HL-60 (cell line): ENCODE data around the gene ACOX2.

Source experiments
- POLR2AphosphoS5 ChIP-seq: IDR thresholded peaks from 2 replicates; pipeline ENCODE4 v1.6.1; 2012; ENCODE audit warnings: low read depth
- TF ChIP-seq, protein P1 (sequence below): IDR thresholded peaks from one replicate; pipeline ENCODE4 v1.5.1; 2011; ENCODE audit warnings: low read length, control low read depth, inconsistent platforms; ENCODE audit not compliant: insufficient read depth
- TF ChIP-seq, protein P2 (sequence below): IDR thresholded peaks from 2 replicates; pipeline ENCODE4 v1.6.1; 2012; ENCODE audit warnings: low read depth; ENCODE audit not compliant: insufficient replicate concordance

DNA sequence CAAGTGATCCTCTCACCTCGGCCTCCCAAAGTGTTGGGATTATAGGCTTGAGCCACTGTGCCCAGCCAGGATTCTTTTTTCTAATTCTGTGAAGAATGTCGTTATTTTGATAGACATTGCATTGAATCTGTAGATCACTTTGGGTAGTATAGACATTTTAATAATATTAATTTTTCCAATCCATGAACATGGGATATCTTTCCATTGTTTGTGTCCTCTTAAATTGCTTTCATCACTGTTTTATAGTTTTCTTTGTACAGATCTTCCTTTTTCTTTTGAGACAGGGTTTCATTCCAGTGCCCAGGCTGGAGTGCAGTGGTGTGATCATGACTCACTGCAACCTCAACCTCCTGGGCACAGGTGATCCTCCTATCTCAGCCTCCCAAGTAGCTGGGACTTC lies 56.7 kb downstream of the ACOX2 start:
- TF ChIP-seq, protein P1, sequence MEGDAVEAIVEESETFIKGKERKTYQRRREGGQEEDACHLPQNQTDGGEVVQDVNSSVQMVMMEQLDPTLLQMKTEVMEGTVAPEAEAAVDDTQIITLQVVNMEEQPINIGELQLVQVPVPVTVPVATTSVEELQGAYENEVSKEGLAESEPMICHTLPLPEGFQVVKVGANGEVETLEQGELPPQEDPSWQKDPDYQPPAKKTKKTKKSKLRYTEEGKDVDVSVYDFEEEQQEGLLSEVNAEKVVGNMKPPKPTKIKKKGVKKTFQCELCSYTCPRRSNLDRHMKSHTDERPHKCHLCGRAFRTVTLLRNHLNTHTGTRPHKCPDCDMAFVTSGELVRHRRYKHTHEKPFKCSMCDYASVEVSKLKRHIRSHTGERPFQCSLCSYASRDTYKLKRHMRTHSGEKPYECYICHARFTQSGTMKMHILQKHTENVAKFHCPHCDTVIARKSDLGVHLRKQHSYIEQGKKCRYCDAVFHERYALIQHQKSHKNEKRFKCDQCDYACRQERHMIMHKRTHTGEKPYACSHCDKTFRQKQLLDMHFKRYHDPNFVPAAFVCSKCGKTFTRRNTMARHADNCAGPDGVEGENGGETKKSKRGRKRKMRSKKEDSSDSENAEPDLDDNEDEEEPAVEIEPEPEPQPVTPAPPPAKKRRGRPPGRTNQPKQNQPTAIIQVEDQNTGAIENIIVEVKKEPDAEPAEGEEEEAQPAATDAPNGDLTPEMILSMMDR: no peak
- no peak for TF ChIP-seq POLR2AphosphoS5
- TF ChIP-seq, protein P2, sequence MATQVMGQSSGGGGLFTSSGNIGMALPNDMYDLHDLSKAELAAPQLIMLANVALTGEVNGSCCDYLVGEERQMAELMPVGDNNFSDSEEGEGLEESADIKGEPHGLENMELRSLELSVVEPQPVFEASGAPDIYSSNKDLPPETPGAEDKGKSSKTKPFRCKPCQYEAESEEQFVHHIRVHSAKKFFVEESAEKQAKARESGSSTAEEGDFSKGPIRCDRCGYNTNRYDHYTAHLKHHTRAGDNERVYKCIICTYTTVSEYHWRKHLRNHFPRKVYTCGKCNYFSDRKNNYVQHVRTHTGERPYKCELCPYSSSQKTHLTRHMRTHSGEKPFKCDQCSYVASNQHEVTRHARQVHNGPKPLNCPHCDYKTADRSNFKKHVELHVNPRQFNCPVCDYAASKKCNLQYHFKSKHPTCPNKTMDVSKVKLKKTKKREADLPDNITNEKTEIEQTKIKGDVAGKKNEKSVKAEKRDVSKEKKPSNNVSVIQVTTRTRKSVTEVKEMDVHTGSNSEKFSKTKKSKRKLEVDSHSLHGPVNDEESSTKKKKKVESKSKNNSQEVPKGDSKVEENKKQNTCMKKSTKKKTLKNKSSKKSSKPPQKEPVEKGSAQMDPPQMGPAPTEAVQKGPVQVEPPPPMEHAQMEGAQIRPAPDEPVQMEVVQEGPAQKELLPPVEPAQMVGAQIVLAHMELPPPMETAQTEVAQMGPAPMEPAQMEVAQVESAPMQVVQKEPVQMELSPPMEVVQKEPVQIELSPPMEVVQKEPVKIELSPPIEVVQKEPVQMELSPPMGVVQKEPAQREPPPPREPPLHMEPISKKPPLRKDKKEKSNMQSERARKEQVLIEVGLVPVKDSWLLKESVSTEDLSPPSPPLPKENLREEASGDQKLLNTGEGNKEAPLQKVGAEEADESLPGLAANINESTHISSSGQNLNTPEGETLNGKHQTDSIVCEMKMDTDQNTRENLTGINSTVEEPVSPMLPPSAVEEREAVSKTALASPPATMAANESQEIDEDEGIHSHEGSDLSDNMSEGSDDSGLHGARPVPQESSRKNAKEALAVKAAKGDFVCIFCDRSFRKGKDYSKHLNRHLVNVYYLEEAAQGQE: no peak
